HepG2 (cell line): Measurements from ENCODE around the gene RETREG2. TPM values are rescaled to one million over a fixed set of nuclear protein-coding genes. Genes with fewer than 3 reads are reported as not detected.

ENCODE experiments used
- GATAD2A ChIP-seq: IDR thresholded peaks from 2 replicates; pipeline ENCODE4 v1.6.1; 2016
- GLI4 ChIP-seq: sonication (generic); formaldehyde crosslinking; IDR thresholded peaks from 2 replicates; pipeline ENCODE4 v1.5.1; 2020; ENCODE audit warnings: missing genetic modification reagents, mild to moderate bottlenecking, moderate library complexity, borderline replicate concordance
- MEIS2 ChIP-seq: sonication (generic); formaldehyde crosslinking; IDR thresholded peaks from 2 replicates; pipeline ENCODE4 v1.9.0; 2021; ENCODE audit warnings: mild to moderate bottlenecking, missing genetic modification reagents
- MTA1 ChIP-seq: sonication (generic); formaldehyde crosslinking; IDR thresholded peaks from 2 replicates; pipeline ENCODE4 v1.4.0; 2020; ENCODE audit warnings: missing genetic modification reagents, mild to moderate bottlenecking, borderline replicate concordance
- MZF1 ChIP-seq: sonication (generic); formaldehyde crosslinking; IDR thresholded peaks from 2 replicates; pipeline ENCODE4 v1.8.1; 2023; ENCODE audit warnings: mild to moderate bottlenecking, missing genetic modification reagents, borderline replicate concordance
- PATZ1 ChIP-seq: sonication (generic); formaldehyde crosslinking; IDR thresholded peaks from 2 replicates; pipeline ENCODE4 v1.4.0; 2020; ENCODE audit warnings: missing genetic modification reagents
- ZNF557 ChIP-seq: sonication (generic); formaldehyde crosslinking; IDR thresholded peaks from 2 replicates; pipeline ENCODE4 v1.4.0; 2020; ENCODE audit warnings: missing genetic modification reagents
- polyA plus RNA-seq, 8 experiments: library from polyadenylated mRNA; depleted of rRNA in 3 of 8; stranded (reverse) in 7 of 8; unstranded in 1 of 8; fragments of >200 nt; fragmentation: Illumina TruSeq in 4 of 8; extraction: Trizol in 4 of 8; gene quantifications; 2 replicates each; pipeline versions ENCODE4 v1.2.1 to v1.2.3, GENCODE V29; 2011 to 2016; ENCODE audit warnings: low read depth in 4 of 8, missing spikeins in 1 of 8, mixed read lengths in 1 of 8; ENCODE audit not compliant: insufficient read depth in 1 of 8
- total RNA-seq, 5 experiments: library from RNA; depleted of rRNA; stranded (reverse); fragments of >200 nt; fragmentation: Illumina TruSeq; extraction: Trizol; gene quantifications; 2 replicates each; pipeline ENCODE4 v1.2.3, GENCODE V29; 2016; ENCODE audit warnings: low read depth in 1 of 5
- TF ChIP-seq, protein P1 (sequence below): sonication (generic); formaldehyde crosslinking; IDR thresholded peaks from 2 replicates; pipeline ENCODE4 v1.5.1; 2020; ENCODE audit warnings: mild to moderate bottlenecking, missing genetic modification reagents, moderate library complexity

The RETREG2 gene
- total and polyA plus RNA-seq, 2 of the 13 experiments (the other 11 are each of a cell fraction or from before 2014, with no cell fraction given) = 86.0 to 134 TPM

DNA sequence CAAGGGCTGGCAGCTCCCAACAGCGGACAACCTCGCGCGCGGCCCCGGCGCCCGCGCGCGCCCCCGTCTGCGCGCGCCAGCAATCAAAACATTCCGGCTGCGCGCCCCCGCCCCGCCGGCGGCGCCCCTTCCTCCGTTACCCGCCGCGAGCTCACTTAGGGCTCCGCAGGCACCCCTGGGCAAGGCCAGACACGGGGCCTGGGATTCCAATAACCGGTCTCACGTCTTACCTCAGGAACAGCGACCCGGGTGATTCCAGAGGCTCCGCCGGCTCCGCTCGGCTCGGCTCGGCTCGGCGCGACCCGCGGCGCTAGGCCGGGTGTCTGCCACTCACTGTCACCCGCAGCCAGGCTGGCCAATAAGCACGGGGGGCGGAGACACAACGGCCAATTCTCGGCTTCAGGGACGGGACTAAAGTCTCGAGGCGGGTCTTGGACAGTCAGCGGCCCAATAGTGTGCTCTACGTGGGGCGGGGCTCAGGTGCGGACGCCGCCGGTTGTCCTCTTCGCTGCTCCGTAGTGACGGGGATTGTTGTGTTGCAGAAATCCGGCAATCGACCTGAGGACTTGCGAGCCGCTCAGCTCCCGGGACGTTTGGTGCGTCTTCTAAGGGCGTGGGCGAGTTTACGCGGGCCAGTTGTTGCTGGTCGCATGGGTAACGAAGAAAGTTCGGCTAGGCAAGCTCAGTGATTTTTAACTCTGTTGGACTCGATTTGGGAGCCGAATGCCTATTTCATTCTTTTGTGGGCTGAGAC is 51.4 kb downstream of the RETREG2 start, which contains the start of the genes ANKZF1 and ATG9A (continued):
- TF ChIP-seq, protein P1, sequence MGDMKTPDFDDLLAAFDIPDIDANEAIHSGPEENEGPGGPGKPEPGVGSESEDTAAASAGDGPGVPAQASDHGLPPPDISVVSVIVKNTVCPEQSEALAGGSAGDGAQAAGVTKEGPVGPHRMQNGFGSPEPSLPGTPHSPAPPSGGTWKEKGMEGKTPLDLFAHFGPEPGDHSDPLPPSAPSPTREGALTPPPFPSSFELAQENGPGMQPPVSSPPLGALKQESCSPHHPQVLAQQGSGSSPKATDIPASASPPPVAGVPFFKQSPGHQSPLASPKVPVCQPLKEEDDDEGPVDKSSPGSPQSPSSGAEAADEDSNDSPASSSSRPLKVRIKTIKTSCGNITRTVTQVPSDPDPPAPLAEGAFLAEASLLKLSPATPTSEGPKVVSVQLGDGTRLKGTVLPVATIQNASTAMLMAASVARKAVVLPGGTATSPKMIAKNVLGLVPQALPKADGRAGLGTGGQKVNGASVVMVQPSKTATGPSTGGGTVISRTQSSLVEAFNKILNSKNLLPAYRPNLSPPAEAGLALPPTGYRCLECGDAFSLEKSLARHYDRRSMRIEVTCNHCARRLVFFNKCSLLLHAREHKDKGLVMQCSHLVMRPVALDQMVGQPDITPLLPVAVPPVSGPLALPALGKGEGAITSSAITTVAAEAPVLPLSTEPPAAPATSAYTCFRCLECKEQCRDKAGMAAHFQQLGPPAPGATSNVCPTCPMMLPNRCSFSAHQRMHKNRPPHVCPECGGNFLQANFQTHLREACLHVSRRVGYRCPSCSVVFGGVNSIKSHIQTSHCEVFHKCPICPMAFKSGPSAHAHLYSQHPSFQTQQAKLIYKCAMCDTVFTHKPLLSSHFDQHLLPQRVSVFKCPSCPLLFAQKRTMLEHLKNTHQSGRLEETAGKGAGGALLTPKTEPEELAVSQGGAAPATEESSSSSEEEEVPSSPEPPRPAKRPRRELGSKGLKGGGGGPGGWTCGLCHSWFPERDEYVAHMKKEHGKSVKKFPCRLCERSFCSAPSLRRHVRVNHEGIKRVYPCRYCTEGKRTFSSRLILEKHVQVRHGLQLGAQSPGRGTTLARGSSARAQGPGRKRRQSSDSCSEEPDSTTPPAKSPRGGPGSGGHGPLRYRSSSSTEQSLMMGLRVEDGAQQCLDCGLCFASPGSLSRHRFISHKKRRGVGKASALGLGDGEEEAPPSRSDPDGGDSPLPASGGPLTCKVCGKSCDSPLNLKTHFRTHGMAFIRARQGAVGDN (CRISPR knock-in tag) = peak; percentile 82
- TF ChIP-seq ZNF557 (CRISPR knock-in tag) (peak; percentile 39; the same call in 1 of the 2 replicates), MTA1 (peak; percentile 35; the same call in 1 of the 2 replicates), MZF1 (CRISPR knock-in tag) (peak; percentile 16; the same call in 1 of the 2 replicates), GATAD2A (CRISPR knock-in tag) (peak; percentile 55), GLI4 (CRISPR knock-in tag) (peak; percentile 90; the same call in 1 of the 2 replicates), MEIS2 (peak; percentile 49), PATZ1 (peak; percentile 15; the same call in 1 of the 2 replicates)
